NCI-H2171 (cell line): ENCODE results near the gene C18orf32.
"Not testable (repeated sequence)": the region's sequence is repeated elsewhere in the genome, so short reads cannot be mapped to it uniquely, and the experiment has no call there.

Experiments used
- DNase-seq: peaks from one replicate; lab custom pipeline; 2025; lab: John Stamatoyannopoulos, UW

C18orf32 gene

GRCh38 chr18:49467599-49467998, 19.4 kb downstream of the C18orf32 start:
- DNase-seq = no peak

- no peak for DNase-seq
Measured at GRCh38 chr18:49467019-49467563, 19.9 kb downstream of the C18orf32 start.

- peak; percentile 3 for DNase-seq
Measured at GRCh38 chr18:49464718-49465598, 22.1 kb downstream of the C18orf32 start.

- DNase-seq = no peak
Measured at GRCh38 chr18:49461602-49461977, 25.4 kb downstream of the C18orf32 start.

GRCh38 chr18:49460976-49461601, 25.9 kb downstream of the C18orf32 start:
- no peak for DNase-seq

GRCh38 chr18:49459404-49460171, 27.4 kb downstream of the C18orf32 start:
- no peak for DNase-seq

- DNase-seq = no peak
Measured at GRCh38 chr18:49457616-49458015, 29.4 kb downstream of the C18orf32 start.

- no peak for DNase-seq
Measured at GRCh38 chr18:49456794-49457193, 30.2 kb downstream of the C18orf32 start.

GRCh38 chr18:49452534-49452933, 34.5 kb downstream of the C18orf32 start:
- not testable (repeated sequence) for DNase-seq

GRCh38 chr18:49447810-49448745, 39.0 kb downstream of the C18orf32 start:
- DNase-seq = peak; percentile 13

GRCh38 chr18:49446481-49446880, 40.6 kb downstream of the C18orf32 start:
- DNase-seq = no peak

- no peak for DNase-seq
Measured at GRCh38 chr18:49444581-49444980, 42.5 kb downstream of the C18orf32 start.

- DNase-seq = no peak
Measured at GRCh38 chr18:49443837-49444236, 43.2 kb downstream of the C18orf32 start.

GRCh38 chr18:49441338-49441938, 45.6 kb downstream of the C18orf32 start:
- no peak for DNase-seq

- no peak for DNase-seq
Measured at GRCh38 chr18:49435170-49435569, 51.9 kb downstream of the C18orf32 start.

GRCh38 chr18:49432602-49433001, 54.4 kb downstream of the C18orf32 start:
- DNase-seq = no peak

- DNase-seq = no peak
Measured at GRCh38 chr18:49431165-49431962, 55.7 kb downstream of the C18orf32 start.
